GM21723 (cell line): ENCODE data around the gene DDIT3.

Experiments used
- ATAC-seq: cut with Tn5 transposase; IDR thresholded peaks from one replicate; pipeline ENCODE4 v1.9.1; 2021; ENCODE audit warnings: mild to moderate bottlenecking, moderate library complexity; ENCODE audit not compliant: unreplicated experiment

Gene DDIT3

GRCh38 chr12:57470286-57470969 is 49.9 kb downstream of the DDIT3 start:
- no peak for ATAC-seq

GRCh38 chr12:57469296-57470164 is 50.8 kb downstream of the DDIT3 start:
- no peak for ATAC-seq

- no peak for ATAC-seq
Observed at GRCh38 chr12:57467915-57468314, 52.4 kb downstream of the DDIT3 start.

- ATAC-seq = no peak
Observed at GRCh38 chr12:57467212-57467874, 53.0 kb downstream of the DDIT3 start.
